Skeletal muscle satellite cell (primary cell): Measurements from ENCODE around the gene TMEM163.

Experiments used
- H3K27me3 ChIP-seq: 2 replicates; pipeline ENCODE4 v1.7.0; 2013; ENCODE audit warnings: low read length; ENCODE audit not compliant: control insufficient read depth, insufficient read depth
- H3K36me3 ChIP-seq: 2 replicates; pipeline ENCODE4 v1.7.0; 2013; ENCODE audit warnings: mild to moderate bottlenecking, control low read depth, low read length; ENCODE audit not compliant: insufficient read depth
- H3K4me1 ChIP-seq: 2 replicates; pipeline ENCODE4 v1.7.0; 2013; ENCODE audit warnings: low read length; ENCODE audit not compliant: control insufficient read depth, insufficient read depth
- H3K4me2 ChIP-seq: 2 replicates; pipeline ENCODE4 v1.7.0; 2013; ENCODE audit warnings: mild to moderate bottlenecking, low read length
- H3K4me3 ChIP-seq: 2 replicates; pipeline ENCODE4 v1.7.0; 2013; ENCODE audit warnings: low read length
- H3K9ac ChIP-seq: 2 replicates; pipeline ENCODE4 v1.7.0; 2013; ENCODE audit warnings: mild to moderate bottlenecking, low read depth, low read length, moderate library complexity
- H3K9me3 ChIP-seq: replicated peaks from 2 replicates; pipeline ENCODE4 v1.7.0; 2013; ENCODE audit warnings: mild to moderate bottlenecking, control low read depth, low read length

Gene TMEM163

GRCh38 chr2:134537702-134538101 is 181.1 kb downstream of the TMEM163 start:
- no peaks in the 10 kb centered on the region for H3K36me3 ChIP-seq
- H3K4me3 ChIP-seq: no peak overlapping the region
- H3K27me3 ChIP-seq: peaks cover 9% of the 10 kb centered on the region
- H3K4me2 ChIP-seq: no peak overlapping the region
- H3K9me3 ChIP-seq: no peaks in the 10 kb centered on the region
- H3K9ac ChIP-seq: no peak overlapping the region
- H3K4me1 ChIP-seq: no peaks in the 10 kb centered on the region

GRCh38 chr2:134537121-134537520 is 181.7 kb downstream of the TMEM163 start:
- Histone ChIP-seq H3K9me3 (no peaks in the 10 kb centered on the region), H3K4me2 (no peak overlapping the region), H3K4me3 (no peak overlapping the region), H3K4me1 (no peaks in the 10 kb centered on the region), H3K36me3 (no peaks in the 10 kb centered on the region), H3K27me3 (peaks cover 13% of the 10 kb centered on the region), H3K9ac (no peak overlapping the region)

- H3K9me3 ChIP-seq: no peaks in the 10 kb centered on the region
- no peak overlapping the region for H3K4me3 ChIP-seq
- H3K9ac ChIP-seq: no peak overlapping the region
- H3K4me2 ChIP-seq: no peak overlapping the region
- H3K36me3 ChIP-seq: no peaks in the 10 kb centered on the region
- peaks cover 11% of the 10 kb centered on the region for H3K27me3 ChIP-seq
- no peaks in the 10 kb centered on the region for H3K4me1 ChIP-seq
Observed at GRCh38 chr2:134536296-134536695, 182.5 kb downstream of the TMEM163 start.

DNA sequence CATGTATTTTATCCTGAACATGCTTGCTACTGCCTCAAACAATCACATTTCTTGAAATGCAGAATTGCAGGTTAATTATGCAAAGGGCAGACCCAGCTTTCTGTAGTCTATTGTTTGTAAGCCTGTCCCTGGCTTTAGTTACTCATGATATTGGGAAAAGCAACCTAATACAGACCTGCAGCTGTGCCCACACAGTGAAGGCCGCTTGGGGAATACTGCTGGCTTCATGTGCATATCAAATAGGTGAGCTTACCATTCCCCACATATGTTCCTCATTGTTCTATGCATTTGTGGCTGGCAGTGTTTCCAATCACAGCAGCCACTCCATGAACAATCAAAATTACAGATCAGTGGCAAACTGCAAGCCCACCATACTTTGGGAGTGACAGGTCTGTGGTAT is 186.3 kb downstream of the TMEM163 start:
- no peak overlapping the region for H3K4me2 ChIP-seq
- H3K27me3 ChIP-seq: peaks cover 5% of the 10 kb centered on the region
- no peak overlapping the region for H3K9ac ChIP-seq
- no peaks in the 10 kb centered on the region for H3K9me3 ChIP-seq
- no peak overlapping the region for H3K4me3 ChIP-seq
- no peaks in the 10 kb centered on the region for H3K36me3 ChIP-seq
- no peaks in the 10 kb centered on the region for H3K4me1 ChIP-seq

GRCh38 chr2:134527381-134527780 is 191.4 kb downstream of the TMEM163 start:
- no peaks in the 10 kb centered on the region for H3K9me3 ChIP-seq
- H3K27me3 ChIP-seq: peaks cover 5% of the 10 kb centered on the region
- H3K4me1 ChIP-seq: no peaks in the 10 kb centered on the region
- no peak overlapping the region for H3K9ac ChIP-seq
- H3K4me3 ChIP-seq: no peak overlapping the region
- no peak overlapping the region for H3K4me2 ChIP-seq
- no peaks in the 10 kb centered on the region for H3K36me3 ChIP-seq

- no peaks in the 10 kb centered on the region for H3K9me3 ChIP-seq
- no peaks in the 10 kb centered on the region for H3K4me1 ChIP-seq
- H3K9ac ChIP-seq: no peak overlapping the region
- H3K36me3 ChIP-seq: no peaks in the 10 kb centered on the region
- peaks cover 16% of the 10 kb centered on the region for H3K27me3 ChIP-seq
- no peak overlapping the region for H3K4me3 ChIP-seq
- no peak overlapping the region for H3K4me2 ChIP-seq
Observed at GRCh38 chr2:134522496-134523455, 196.0 kb downstream of the TMEM163 start.

- Histone ChIP-seq H3K27me3 (peaks cover 13% of the 10 kb centered on the region), H3K4me3 (no peak overlapping the region), H3K4me2 (no peak overlapping the region), H3K9me3 (no peaks in the 10 kb centered on the region), H3K36me3 (no peaks in the 10 kb centered on the region), H3K4me1 (no peaks in the 10 kb centered on the region), H3K9ac (no peak overlapping the region)
Observed at GRCh38 chr2:134518101-134518500, 200.7 kb downstream of the TMEM163 start.

- Histone ChIP-seq H3K4me1 (no peaks in the 10 kb centered on the region), H3K9me3 (no peaks in the 10 kb centered on the region), H3K27me3 (peaks cover 12% of the 10 kb centered on the region), H3K4me2 (no peak overlapping the region), H3K4me3 (no peak overlapping the region), H3K36me3 (no peaks in the 10 kb centered on the region), H3K9ac (no peak overlapping the region)
Observed at GRCh38 chr2:134515137-134515536, 203.7 kb downstream of the TMEM163 start.

DNA sequence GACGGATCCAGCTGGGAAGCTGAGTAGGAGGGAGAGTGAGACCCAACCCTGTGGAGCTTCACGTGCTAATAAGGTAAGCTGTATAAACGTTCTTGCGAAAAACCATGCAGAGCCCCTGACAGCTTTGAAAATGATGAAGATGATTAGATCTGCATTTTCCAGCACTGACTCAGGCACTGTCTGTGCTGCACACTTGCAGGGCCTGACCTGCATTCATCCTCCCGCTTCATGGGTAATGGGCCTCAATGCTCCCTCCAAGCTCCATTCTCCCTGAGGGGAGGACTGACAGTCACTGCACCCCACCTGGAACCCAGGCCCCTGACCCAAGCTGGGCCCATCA is 205.4 kb downstream of the TMEM163 start:
- Histone ChIP-seq H3K4me3 (no peak overlapping the region), H3K4me2 (no peak overlapping the region), H3K9ac (no peak overlapping the region), H3K4me1 (no peaks in the 10 kb centered on the region), H3K9me3 (no peaks in the 10 kb centered on the region), H3K27me3 (peaks cover 5% of the 10 kb centered on the region), H3K36me3 (no peaks in the 10 kb centered on the region)

GRCh38 chr2:134512734-134513464 is 205.9 kb downstream of the TMEM163 start:
- no peaks in the 10 kb centered on the region for H3K27me3 ChIP-seq
- H3K9me3 ChIP-seq: no peaks in the 10 kb centered on the region
- no peaks in the 10 kb centered on the region for H3K36me3 ChIP-seq

DNA sequence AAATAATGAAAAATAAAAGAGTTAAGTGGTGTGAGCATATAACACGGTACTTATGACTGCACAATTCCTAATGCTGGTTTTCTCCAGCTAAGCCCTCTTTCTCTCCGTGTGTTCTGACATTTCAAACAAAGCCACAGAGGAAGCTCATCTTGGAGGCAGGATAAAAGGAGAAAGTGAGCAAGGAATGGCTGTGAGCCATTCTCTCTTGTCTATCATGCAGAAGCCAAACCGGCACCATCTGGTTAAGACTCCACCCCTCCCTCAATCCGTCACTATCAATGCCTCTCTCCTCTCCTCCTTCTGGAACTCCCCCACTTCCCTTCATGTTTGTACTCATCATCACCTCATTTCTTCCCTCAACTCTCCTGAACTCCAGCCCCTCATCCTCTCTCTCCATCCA is 210.4 kb downstream of the TMEM163 start:
- no peak overlapping the region for H3K4me2 ChIP-seq
- H3K36me3 ChIP-seq: no peaks in the 10 kb centered on the region
- H3K4me1 ChIP-seq: no peaks in the 10 kb centered on the region
- no peak overlapping the region for H3K4me3 ChIP-seq
- H3K27me3 ChIP-seq: no peaks in the 10 kb centered on the region
- H3K9me3 ChIP-seq: no peaks in the 10 kb centered on the region
- H3K9ac ChIP-seq: no peak overlapping the region

More at GRCh38 chr2:134512734-134513464, 205.9 kb downstream of the TMEM163 start:
- Histone ChIP-seq H3K9ac (no peak overlapping the region), H3K4me3 (no peak overlapping the region), H3K4me2 (no peak overlapping the region), H3K4me1 (no peaks in the 10 kb centered on the region)
